Measurements from ENCODE around the gene MTERF4. TPM values are rescaled to one million over a fixed set of nuclear protein-coding genes. Genes with fewer than 3 reads are reported as not detected.

MTERF4 gene
- total RNA-seq, 1 donor from 2014 or later: 42.2 TPM

GRCh38 chr2:241112046-241112445 is 10.0 kb upstream of the MTERF4 start:
- no peak for DNase-seq (ENCODE audit: low spot score)
- Histone ChIP-seq H3K27ac (no peak overlapping the region), H4K20me1 (ENCODE audit: low read depth) (no peaks in the 10 kb centered on the region), H3K4me3 (no peak overlapping the region), H3F3A (ENCODE audit: low read depth) (no peaks in the 10 kb centered on the region), H3K27me3 (no peaks in the 10 kb centered on the region), H3K4me2 (no peak overlapping the region), H3K79me2 (ENCODE audit: low read depth) (no peaks in the 10 kb centered on the region), H3K9ac (no peak overlapping the region), H2AFZ (replicated peaks) (no peak overlapping the region), H3K9me3 (ENCODE audit: low read depth) (no peaks in the 10 kb centered on the region), H3K4me1 (no peaks in the 10 kb centered on the region), H3K36me3 (no peaks in the 10 kb centered on the region)
- Mint-ChIP-seq H3K36me3 (peaks cover 7% of the 10 kb centered on the region), H3K4me1 (no peaks in the 10 kb centered on the region), H3K9me3 (no peaks in the 10 kb centered on the region), H3K4me3 (no peak overlapping the region), H3K27me3 (ENCODE audit: insufficient read depth, low read depth) (peaks cover 3% of the 10 kb centered on the region), H3K27ac (no peak overlapping the region)
- TF ChIP-seq EZH2phosphoT487 (IDR thresholded peaks at IDR 0.05) (no peak), CTCF (IDR thresholded peaks at IDR 0.05) (no peak), EZH2 (IDR thresholded peaks at IDR 0.05) (no peak)

- H3K27ac ChIP-seq: no peak overlapping the region
These were observed 9.3 kb upstream of the MTERF4 start for GRCh38 chr2:241111440-241111805.

GRCh38 chr2:241110607-241111439 is 8.7 kb upstream of the MTERF4 start:
- Mint-ChIP-seq H3K4me3 (no peak overlapping the region), H3K36me3 (peaks cover 7% of the 10 kb centered on the region), H3K9me3 (no peaks in the 10 kb centered on the region), H3K27me3 (ENCODE audit: insufficient read depth, low read depth) (peaks cover 3% of the 10 kb centered on the region), H3K27ac (no peak overlapping the region), H3K4me1 (no peaks in the 10 kb centered on the region)
- no peak overlapping the region for H3K9ac ChIP-seq
- H4K20me1 ChIP-seq (ENCODE audit: low read depth): no peaks in the 10 kb centered on the region
- H3K27ac ChIP-seq: no peak overlapping the region
- no peak overlapping the region for H2AFZ ChIP-seq (replicated peaks)
- no peak overlapping the region for H3K4me2 ChIP-seq
- DNase-seq (ENCODE audit: low spot score): no peak
- no peaks in the 10 kb centered on the region for H3K36me3 ChIP-seq
- no peaks in the 10 kb centered on the region for H3K79me2 ChIP-seq (ENCODE audit: low read depth)
- H3K4me1 ChIP-seq: no peaks in the 10 kb centered on the region
- H3K27me3 ChIP-seq: no peaks in the 10 kb centered on the region
- H3K9me3 ChIP-seq (ENCODE audit: low read depth): no peaks in the 10 kb centered on the region
- H3K4me3 ChIP-seq: no peak overlapping the region
- H3F3A ChIP-seq (ENCODE audit: low read depth): no peaks in the 10 kb centered on the region
- TF ChIP-seq EZH2 (IDR thresholded peaks at IDR 0.05): no peak
- no peak for TF ChIP-seq CTCF (IDR thresholded peaks at IDR 0.05)
- TF ChIP-seq EZH2phosphoT487 (IDR thresholded peaks at IDR 0.05): no peak

More at GRCh38 chr2:241111440-241111805, 9.3 kb upstream of the MTERF4 start:
- H3K27ac Mint-ChIP-seq: no peak overlapping the region
- H3K79me2 ChIP-seq (ENCODE audit: low read depth): no peaks in the 10 kb centered on the region
- H3F3A ChIP-seq (ENCODE audit: low read depth): no peaks in the 10 kb centered on the region
- no peak overlapping the region for H3K4me3 Mint-ChIP-seq
- no peaks in the 10 kb centered on the region for H4K20me1 ChIP-seq (ENCODE audit: low read depth)
- H3K4me3 ChIP-seq: no peak overlapping the region
- no peak overlapping the region for H2AFZ ChIP-seq (replicated peaks)
- H3K36me3 ChIP-seq: no peaks in the 10 kb centered on the region
- no peaks in the 10 kb centered on the region for H3K4me1 ChIP-seq
- no peak overlapping the region for H3K9ac ChIP-seq
- H3K4me2 ChIP-seq: no peak overlapping the region
- H3K9me3 ChIP-seq (ENCODE audit: low read depth): no peaks in the 10 kb centered on the region
- no peaks in the 10 kb centered on the region for H3K27me3 ChIP-seq
- H3K36me3 Mint-ChIP-seq: peaks cover 7% of the 10 kb centered on the region
- DNase-seq (ENCODE audit: low spot score): no peak
- TF ChIP-seq EZH2phosphoT487 (IDR thresholded peaks at IDR 0.05): no peak
- TF ChIP-seq CTCF (IDR thresholded peaks at IDR 0.05): no peak
- no peak for TF ChIP-seq EZH2 (IDR thresholded peaks at IDR 0.05)
- H3K4me1 Mint-ChIP-seq: no peaks in the 10 kb centered on the region
- no peaks in the 10 kb centered on the region for H3K9me3 Mint-ChIP-seq
- H3K27me3 Mint-ChIP-seq (ENCODE audit: insufficient read depth, low read depth): peaks cover 3% of the 10 kb centered on the region

Measured in neural progenitor cell (in vitro differentiated cells).